Activated CD8-positive, alpha-beta T cell treated with anti-CD3 and anti-CD28 coated beads, Interleukin-2, amount 10 ng/mL, durations not matched to agents 7 days and 5 days (primary cell): ENCODE results near the gene CTNND2. TPM values are rescaled to one million over a fixed set of nuclear protein-coding genes. Genes with fewer than 3 reads are reported as not detected.
"Not testable (repeated sequence)": the region's sequence is repeated elsewhere in the genome, so short reads cannot be mapped to it uniquely, and the experiment has no call there.

ENCODE experiments used
- ATAC-seq: fragments of 150-1000 bp; cut with Tn5 transposase; one replicate; pipeline ENCODE4 v1.10.0; 2021; ENCODE audit warnings: moderate library complexity
- CTCF ChIA-PET: fragments of 350-600 bp; sonication (Branson Sonifier 250); formaldehyde crosslinking; loops from one replicate; lab custom pipeline; 2021; ENCODE audit warnings: antibody characterized with exemption; lab: Charles Lee
- POLR2A ChIA-PET: fragments of 350-600 bp; sonication (Branson Sonifier 250); formaldehyde crosslinking; loops from one replicate; lab custom pipeline; 2021; ENCODE audit warnings: antibody characterized with exemption; lab: Charles Lee
- DNase-seq: peaks from one replicate; pipeline ENCODE4 v3.0.0-alpha.2; 2020
- H3K27ac Mint-ChIP-seq: one replicate; pipeline ENCODE4 v1.8.0; 2021; ENCODE audit warnings: mild to moderate bottlenecking, mixed read lengths
- H3K27me3 Mint-ChIP-seq: one replicate; pipeline ENCODE4 v1.8.0; 2021; ENCODE audit warnings: low read depth, mixed read lengths
- H3K36me3 Mint-ChIP-seq: one replicate; pipeline ENCODE4 v1.8.0; 2021; ENCODE audit warnings: low read depth, mixed read lengths
- H3K4me1 Mint-ChIP-seq: one replicate; pipeline ENCODE4 v1.8.0; 2021; ENCODE audit warnings: low read depth, mixed read lengths
- H3K4me3 Mint-ChIP-seq: one replicate; pipeline ENCODE4 v1.8.0; 2021; ENCODE audit warnings: mild to moderate bottlenecking, mixed read lengths
- H3K9me3 Mint-ChIP-seq: one replicate; pipeline ENCODE4 v1.8.0; 2022; ENCODE audit warnings: mixed read lengths; ENCODE audit not compliant: insufficient read depth
- total RNA-seq, 2 experiments: library from RNA; stranded (reverse); gene quantifications; one replicate each; pipeline ENCODE4 v1.2.3, GENCODE V29; 2021

Gene CTNND2
- total RNA-seq, 2 experiments from 2014 or later = not detected

DNA sequence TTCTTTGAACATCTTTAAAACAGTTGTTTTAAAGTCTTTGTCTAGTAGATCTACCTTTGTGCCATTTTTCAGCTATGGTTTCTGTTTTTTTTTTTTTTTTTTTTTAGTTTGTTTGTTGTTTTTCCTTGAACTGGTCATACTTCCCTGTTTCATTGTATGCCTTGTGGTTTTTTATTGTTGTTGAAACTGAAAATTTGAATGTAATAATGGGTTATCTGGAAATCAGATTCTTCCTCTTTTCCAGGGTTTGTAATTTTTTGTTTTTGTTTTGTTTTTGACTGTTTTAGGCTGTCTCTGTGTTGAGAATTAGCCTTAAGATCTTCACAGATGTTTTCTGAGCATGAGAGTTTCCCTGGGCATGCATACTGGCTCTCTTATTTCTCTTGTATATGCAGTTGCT is 873.6 kb downstream of the CTNND2 start:
- DNase-seq (no peak), ATAC-seq (no peak)
- Mint-ChIP-seq H3K4me1 (no peaks in the 10 kb centered on the region), H3K27me3 (no peaks in the 10 kb centered on the region), H3K36me3 (no peaks in the 10 kb centered on the region), H3K9me3 (peaks cover 12% of the 10 kb centered on the region), H3K4me3 (no peak overlapping the region), H3K27ac (no peak overlapping the region)
- ChIA-PET POLR2A (no interaction called here), CTCF (no interaction called here)

DNA sequence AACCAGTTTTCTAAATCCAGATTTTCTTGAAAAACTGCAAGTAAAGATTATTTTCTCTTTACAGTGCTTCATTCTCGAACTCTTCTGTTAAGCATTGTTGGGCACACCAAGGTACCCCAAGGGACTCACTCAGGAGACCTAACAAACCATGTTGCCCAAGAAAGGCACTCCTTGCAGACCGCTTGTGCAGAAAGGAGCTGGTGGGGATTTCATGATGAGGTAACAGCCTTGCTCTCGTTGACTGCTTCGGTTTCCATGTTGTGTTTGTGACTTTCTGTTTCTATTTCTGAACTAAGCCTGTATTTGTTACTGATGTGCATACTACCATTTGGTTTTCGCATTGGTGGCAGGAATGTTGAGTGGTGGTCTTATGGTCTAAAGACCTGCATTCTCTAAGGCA is 876.6 kb downstream of the CTNND2 start:
- no peak overlapping the region for H3K27ac Mint-ChIP-seq
- H3K36me3 Mint-ChIP-seq = no peaks in the 10 kb centered on the region
- DNase-seq (no peak), ATAC-seq (no peak)
- no peak overlapping the region for H3K4me3 Mint-ChIP-seq
- no peaks in the 10 kb centered on the region for H3K4me1 Mint-ChIP-seq
- ChIA-PET CTCF (no interaction called here), POLR2A (no interaction called here)
- H3K9me3 Mint-ChIP-seq = peaks cover 12% of the 10 kb centered on the region
- H3K27me3 Mint-ChIP-seq = no peaks in the 10 kb centered on the region

DNA sequence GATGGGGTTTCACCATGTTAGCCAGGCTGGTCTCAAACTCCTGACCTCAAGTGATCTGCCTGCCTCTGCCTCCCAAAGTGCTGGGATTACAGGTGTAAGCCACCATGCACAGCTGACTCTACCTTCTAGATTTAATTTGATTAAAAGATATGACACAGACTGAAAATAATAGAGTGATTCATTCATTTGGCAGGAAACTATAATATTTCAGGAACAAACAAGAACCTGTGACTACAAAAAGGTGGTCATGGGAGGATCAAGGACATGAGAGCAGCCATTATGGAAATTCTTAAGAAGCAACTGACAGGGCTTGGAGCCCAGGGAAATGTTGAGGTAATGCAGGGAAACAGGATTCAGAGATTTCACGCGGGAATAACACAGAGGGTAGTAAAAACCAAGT is 877.7 kb downstream of the CTNND2 start:
- CTCF ChIA-PET = no interaction called here
- Mint-ChIP-seq H3K4me1 (no peaks in the 10 kb centered on the region), H3K27me3 (no peaks in the 10 kb centered on the region), H3K4me3 (no peak overlapping the region), H3K27ac (no peak overlapping the region), H3K36me3 (no peaks in the 10 kb centered on the region), H3K9me3 (peaks cover 12% of the 10 kb centered on the region)
- ATAC-seq = no peak
- no peak for DNase-seq
- POLR2A ChIA-PET = no interaction called here

DNA sequence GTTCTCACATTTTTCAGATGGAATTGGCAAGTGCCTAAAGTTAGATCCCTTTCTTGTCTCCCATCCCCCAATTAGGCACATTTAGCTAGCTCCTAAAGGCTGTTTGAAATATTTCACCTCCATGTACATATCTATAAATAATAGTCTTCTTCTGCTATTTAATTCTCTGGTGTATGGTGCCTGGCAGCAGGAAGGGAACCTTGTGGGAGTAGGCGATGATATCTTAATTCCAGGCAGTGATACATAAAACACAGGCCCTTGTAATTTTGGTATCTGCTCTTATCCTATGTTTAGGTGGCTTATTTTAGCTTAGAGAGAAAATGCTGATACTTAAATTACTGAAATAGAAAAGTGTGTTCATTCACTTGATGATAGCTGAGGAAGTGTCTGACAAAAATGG is 880.3 kb downstream of the CTNND2 start:
- Mint-ChIP-seq H3K36me3 (no peaks in the 10 kb centered on the region), H3K27me3 (no peaks in the 10 kb centered on the region), H3K4me1 (no peaks in the 10 kb centered on the region), H3K4me3 (no peak overlapping the region), H3K27ac (no peak overlapping the region), H3K9me3 (no peaks in the 10 kb centered on the region)
- CTCF ChIA-PET = no interaction called here
- POLR2A ChIA-PET = no interaction called here
- ATAC-seq (no peak), DNase-seq (no peak)

DNA sequence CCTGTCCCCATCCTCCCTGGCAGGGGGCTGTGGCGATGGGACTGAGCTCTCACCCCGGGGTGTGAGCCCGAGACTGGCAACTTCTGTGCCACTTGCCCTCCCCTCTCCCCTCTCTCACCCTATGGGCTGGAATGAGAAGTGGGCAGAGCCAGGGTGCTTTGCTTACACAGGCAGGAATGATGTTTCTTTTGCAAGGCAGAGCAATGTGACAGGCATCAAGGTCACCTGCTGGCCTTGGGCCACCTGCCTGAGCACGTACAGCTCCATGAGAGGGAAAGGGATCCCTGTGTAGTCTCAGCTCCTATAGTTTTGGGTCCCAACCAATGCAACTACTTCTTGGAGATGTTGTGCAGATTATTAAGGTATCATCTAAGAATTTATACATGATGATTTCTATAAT is 890.5 kb downstream of the CTNND2 start:
- ChIA-PET POLR2A (no interaction called here), CTCF (no interaction called here)
- H3K36me3 Mint-ChIP-seq = no peaks in the 10 kb centered on the region
- no peaks in the 10 kb centered on the region for H3K4me1 Mint-ChIP-seq
- DNase-seq (no peak), ATAC-seq (no peak)
- H3K4me3 Mint-ChIP-seq = no peak overlapping the region
- no peak overlapping the region for H3K27ac Mint-ChIP-seq
- peaks cover 3% of the 10 kb centered on the region for H3K27me3 Mint-ChIP-seq
- no peaks in the 10 kb centered on the region for H3K9me3 Mint-ChIP-seq

DNA sequence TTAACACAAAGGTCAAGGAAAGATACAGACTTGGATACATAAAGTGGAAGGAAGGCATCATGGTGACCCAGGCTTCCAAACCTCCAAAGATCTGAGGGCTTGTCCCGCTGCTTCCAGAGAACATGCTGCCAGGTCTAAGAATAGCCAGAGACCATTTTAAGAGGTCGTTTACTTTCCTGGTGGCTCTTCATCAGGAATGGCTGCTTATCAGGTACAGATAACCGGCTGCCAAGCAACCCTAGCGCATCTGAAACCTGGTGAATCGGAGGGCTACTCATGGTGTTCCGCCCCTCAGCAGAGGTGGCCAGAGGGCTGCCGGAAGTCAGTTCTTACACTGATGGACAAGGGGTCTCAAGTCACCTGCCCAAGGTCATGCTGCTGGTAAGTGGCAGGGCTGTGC is 892.0 kb downstream of the CTNND2 start:
- H3K4me1 Mint-ChIP-seq = no peaks in the 10 kb centered on the region
- no peak for ATAC-seq
- H3K9me3 Mint-ChIP-seq = no peaks in the 10 kb centered on the region
- ChIA-PET CTCF (no interaction called here), POLR2A (no interaction called here)
- no peak overlapping the region for H3K27ac Mint-ChIP-seq
- H3K27me3 Mint-ChIP-seq = peaks cover 3% of the 10 kb centered on the region
- no peak overlapping the region for H3K4me3 Mint-ChIP-seq
- no peak for DNase-seq
- H3K36me3 Mint-ChIP-seq = no peaks in the 10 kb centered on the region

DNA sequence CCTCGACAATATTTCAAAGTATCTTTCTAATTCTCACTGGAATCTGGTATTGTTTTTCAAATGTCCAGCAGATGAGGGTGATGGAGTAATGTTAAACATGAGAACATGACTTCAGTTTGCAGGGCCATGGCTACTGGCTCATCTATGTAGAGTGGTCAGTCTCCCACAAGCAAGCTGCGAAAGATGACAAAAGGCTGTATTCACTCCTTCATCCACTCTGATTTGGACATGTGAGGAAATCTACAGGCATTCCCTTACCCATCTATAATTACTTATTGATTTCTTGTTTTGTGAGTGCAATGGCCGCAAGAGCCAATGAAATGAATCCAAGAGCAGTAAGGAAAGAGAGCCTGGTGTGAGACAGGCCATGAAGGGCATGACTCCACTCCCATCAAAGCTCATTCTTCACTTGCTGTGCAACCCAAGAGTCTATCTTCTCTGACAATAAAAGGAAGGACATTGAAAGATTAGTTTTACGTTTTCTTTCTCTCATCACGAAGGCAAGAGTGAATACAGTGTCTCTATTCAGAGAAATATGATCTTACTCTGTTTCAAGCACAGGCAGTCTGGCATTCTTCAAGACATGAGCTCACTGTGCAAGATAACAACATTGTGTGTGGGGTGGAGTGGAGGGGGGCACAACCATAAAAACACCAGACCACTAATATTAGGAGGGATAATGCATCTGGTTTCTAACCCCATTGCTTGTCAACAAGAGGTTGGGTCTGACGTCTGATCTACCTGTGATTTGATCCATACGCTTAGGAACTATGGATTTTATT is 893.6 kb downstream of the CTNND2 start:
- H3K27me3 Mint-ChIP-seq = peaks cover 3% of the 10 kb centered on the region
- H3K36me3 Mint-ChIP-seq = no peaks in the 10 kb centered on the region
- POLR2A ChIA-PET = interaction anchor here (0.6 kb wide), 1 partner anchor 554 kb away, joined by 4 read pairs; no protein-coding TSS in a partner anchor
- no peak for DNase-seq
- no peak overlapping the region for H3K4me3 Mint-ChIP-seq
- no peaks in the 10 kb centered on the region for H3K4me1 Mint-ChIP-seq
- H3K9me3 Mint-ChIP-seq = no peaks in the 10 kb centered on the region
- no peak overlapping the region for H3K27ac Mint-ChIP-seq
- ATAC-seq = no peak
- CTCF ChIA-PET = no interaction called here

DNA sequence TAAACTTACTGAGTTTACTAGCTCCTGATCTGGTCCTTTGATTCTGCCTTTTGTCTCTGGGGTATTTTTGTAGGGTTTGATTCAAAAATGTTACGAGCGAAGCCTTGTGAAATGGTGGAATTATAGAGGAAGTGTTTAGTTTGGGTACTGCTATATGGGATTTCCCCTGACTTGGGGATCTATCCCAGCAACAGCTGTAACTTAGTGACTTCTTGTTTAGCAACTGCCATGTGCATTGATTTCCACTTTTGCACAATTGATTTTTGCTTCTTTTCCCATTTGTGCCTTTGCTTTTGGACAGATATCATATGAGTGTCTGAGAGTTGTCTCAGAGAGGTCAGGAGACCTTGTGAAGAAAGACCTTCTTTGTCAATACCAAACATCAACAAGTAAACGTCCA is 894.7 kb downstream of the CTNND2 start:
- Mint-ChIP-seq H3K4me3 (no peak overlapping the region), H3K4me1 (no peaks in the 10 kb centered on the region), H3K27ac (no peak overlapping the region), H3K36me3 (no peaks in the 10 kb centered on the region), H3K9me3 (no peaks in the 10 kb centered on the region), H3K27me3 (no peaks in the 10 kb centered on the region)
- no peak for ATAC-seq
- no peak for DNase-seq
- ChIA-PET CTCF (interaction anchor here (2.0 kb wide), 1 partner anchor 21 kb away, joined by 5 read pairs; no protein-coding TSS in a partner anchor), POLR2A (no interaction called here)

DNA sequence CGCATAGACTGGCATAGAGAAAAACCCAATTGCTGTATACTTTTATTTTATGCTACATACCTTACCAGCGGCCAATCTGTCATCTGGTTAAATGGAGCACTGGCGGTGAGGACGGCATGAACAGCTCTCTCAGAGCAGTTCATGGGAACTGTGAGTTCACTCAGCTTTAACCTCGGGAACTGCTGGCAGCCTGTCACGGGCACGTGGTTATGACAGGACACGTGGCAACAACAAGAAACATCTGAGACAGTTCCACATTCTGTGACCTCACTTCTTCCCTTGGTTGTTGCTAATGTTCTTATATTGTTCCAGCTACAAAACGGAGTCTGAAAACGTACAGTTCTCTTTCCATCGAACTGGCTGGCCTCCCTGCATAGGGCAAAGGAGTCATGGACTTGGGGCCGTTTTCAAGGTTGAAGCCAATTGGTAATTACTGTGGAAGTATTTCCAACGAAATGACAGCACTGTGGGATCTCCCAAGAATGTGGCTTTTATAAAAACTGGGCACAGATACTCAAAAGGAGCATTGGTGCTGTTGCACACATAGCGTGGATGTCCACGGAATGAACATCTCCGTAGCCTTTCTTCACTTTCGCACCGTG is 896.9 kb downstream of the CTNND2 start:
- H3K4me1 Mint-ChIP-seq = no peaks in the 10 kb centered on the region

DNA sequence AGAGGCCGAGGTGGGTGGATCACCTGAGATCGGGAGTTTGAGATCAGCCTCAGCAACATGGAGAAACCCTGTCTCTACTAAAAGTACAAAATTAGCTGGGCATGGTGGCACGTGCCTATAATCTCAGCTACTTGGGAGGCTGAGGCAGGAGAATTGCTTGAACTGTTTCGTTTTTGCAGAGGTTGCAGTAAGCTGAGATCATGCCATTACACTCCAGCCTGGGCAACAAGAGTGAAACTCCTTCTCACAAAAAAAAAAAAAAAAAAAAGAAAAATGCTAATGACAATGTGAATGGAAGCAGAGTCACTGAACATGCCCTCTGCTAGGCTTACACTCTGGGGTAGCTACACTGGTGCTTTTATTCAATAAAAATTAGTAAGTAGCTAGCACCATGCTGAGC is 899.7 kb downstream of the CTNND2 start:
- H3K9me3 Mint-ChIP-seq, DNase-seq, H3K27me3 Mint-ChIP-seq, ATAC-seq, H3K4me3 Mint-ChIP-seq, H3K4me1 Mint-ChIP-seq, CTCF ChIA-PET, H3K36me3 Mint-ChIP-seq, H3K27ac Mint-ChIP-seq, POLR2A ChIA-PET: not testable (repeated sequence)

More for the DNA sequence above, 896.9 kb downstream of the CTNND2 start:
- no peak overlapping the region for H3K27ac Mint-ChIP-seq
- H3K36me3 Mint-ChIP-seq = no peaks in the 10 kb centered on the region
- peaks cover under 1% of the 10 kb centered on the region for H3K27me3 Mint-ChIP-seq
- no peak overlapping the region for H3K4me3 Mint-ChIP-seq
- ATAC-seq (no peak), DNase-seq (no peak)
- ChIA-PET POLR2A (no interaction called here), CTCF (no interaction called here)
- H3K9me3 Mint-ChIP-seq = no peaks in the 10 kb centered on the region

DNA sequence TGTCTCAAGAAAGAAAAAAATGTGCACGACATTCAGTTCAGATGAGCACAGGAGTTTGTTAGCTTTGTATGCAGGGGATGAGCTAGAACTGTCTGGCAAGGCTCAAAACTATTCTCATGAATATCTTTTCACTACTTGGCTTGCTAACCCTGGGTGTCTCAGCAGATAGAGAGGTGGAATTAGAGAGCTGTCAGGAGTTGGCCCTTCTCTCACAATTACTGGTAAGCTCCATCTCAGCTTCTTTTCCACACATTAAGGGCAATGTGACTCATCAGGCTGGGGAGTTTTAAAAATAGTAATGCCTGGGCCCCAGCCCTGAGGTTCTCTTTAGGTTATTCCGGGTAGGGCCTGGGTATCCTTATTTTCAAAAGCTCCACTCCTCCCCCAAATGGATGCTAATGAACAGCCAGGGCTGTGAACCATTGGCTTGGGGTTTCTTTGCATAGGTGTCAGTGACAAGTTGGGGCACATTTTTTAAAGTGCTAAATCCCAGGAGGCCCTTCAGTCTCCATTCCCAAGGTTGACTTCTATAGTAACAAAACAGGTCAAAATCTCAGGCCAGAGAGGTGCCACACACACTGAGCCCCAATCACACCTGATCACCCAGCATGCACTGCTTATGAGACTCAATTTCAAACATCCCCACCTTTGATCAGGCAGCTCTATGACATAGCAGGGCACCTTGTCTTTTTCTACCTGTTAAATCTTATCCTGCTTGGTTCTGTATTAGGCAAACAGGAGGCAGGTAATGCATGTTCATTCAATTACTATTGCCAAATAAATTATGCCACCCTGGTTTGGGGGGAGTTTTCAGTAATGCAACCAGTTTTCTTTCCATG is 903.5 kb downstream of the CTNND2 start:
- DNase-seq (no peak), ATAC-seq (no peak)
- ChIA-PET POLR2A (no interaction called here), CTCF (interaction anchor here (2.5 kb wide), 1 partner anchor 12 kb away, joined by 10 read pairs; no protein-coding TSS in a partner anchor)
- Mint-ChIP-seq H3K36me3 (no peaks in the 10 kb centered on the region), H3K4me1 (no peaks in the 10 kb centered on the region), H3K4me3 (no peak overlapping the region), H3K27ac (no peak overlapping the region), H3K9me3 (no peaks in the 10 kb centered on the region), H3K27me3 (peaks cover 5% of the 10 kb centered on the region)

DNA sequence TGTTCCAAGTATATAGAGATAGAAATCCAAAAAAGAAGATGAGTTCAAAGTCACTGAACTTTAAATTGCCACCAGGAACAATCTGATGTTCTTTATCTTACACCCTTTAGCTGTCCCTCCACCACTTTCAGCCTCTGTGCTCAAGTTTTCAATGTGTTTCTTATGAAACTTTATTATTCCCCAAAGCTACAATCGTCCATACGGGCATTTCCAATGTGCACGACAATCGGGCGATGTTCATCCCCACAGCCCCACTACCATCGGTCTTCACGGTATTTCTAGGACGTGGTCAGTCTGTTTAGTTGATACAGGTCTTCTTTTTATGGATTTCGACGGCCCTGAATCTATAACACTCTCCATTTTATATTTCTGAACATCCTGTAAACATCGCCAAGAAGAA is 904.5 kb downstream of the CTNND2 start:
- no peaks in the 10 kb centered on the region for H3K36me3 Mint-ChIP-seq
- ChIA-PET CTCF (interaction anchor here (2.5 kb wide), 1 partner anchor 11 kb away, joined by 10 read pairs; no protein-coding TSS in a partner anchor), POLR2A (no interaction called here)
- no peak overlapping the region for H3K4me3 Mint-ChIP-seq
- DNase-seq = no peak
- ATAC-seq = no peak
- H3K9me3 Mint-ChIP-seq = no peaks in the 10 kb centered on the region
- peaks cover 5% of the 10 kb centered on the region for H3K27me3 Mint-ChIP-seq
- H3K4me1 Mint-ChIP-seq = no peaks in the 10 kb centered on the region
- H3K27ac Mint-ChIP-seq = no peak overlapping the region
